HG03097 (cell line): ENCODE results near the gene DOK1.
"Not testable (repeated sequence)": the region's sequence is repeated elsewhere in the genome, so short reads cannot be mapped to it uniquely, and the experiment has no call there.

ENCODE experiments used
- ATAC-seq: cut with Tn5 transposase; IDR thresholded peaks from one replicate; pipeline ENCODE4 v1.9.1; 2021; ENCODE audit not compliant: unreplicated experiment, low FRiP score

The DOK1 gene

DNA sequence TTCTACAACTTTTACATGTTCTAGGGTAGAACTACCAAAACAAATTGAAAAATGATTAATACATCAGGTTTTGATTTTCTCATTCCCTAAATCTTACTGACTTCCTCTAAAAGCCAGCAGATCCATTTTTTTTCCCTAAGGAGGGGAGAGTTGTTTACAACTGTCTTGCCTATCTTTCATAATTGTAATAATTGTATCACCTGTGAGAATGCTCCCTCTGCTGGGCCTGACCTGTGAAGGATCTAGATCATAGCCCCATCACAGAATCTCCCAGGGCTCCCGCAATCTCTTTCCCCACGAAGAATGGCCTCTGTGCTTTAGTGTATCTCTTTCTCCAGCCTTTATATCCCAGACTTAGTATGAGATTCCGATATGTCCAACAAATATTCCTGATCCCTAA is 9.9 kb upstream of the DOK1 start:
- ATAC-seq, result no peak

DNA sequence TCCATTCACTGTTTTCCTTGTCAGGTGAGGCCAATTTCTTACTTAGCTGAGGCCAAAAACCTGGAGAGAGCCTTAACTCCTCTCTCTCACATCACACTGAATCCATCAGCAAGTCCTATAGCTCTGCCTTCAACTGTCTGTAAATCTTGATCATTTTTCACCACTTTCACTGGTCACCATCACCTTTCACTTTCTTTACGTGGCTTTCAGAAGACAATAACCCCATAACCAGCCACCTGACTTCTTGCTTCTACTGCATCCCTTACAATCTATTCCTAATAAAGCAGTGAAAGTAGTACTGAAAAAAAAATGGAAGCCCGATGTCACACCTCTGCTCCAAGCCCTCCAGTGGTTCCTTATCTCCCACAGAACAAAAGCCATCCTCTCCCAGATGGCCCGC is 8.5 kb upstream of the DOK1 start:
- no peak for ATAC-seq

GRCh38 chr2:74548285-74548899 is 6.1 kb upstream of the DOK1 start:
- no peak for ATAC-seq

- ATAC-seq, result no peak
Observed at GRCh38 chr2:74548900-74549826, 5.4 kb upstream of the DOK1 start.

DNA sequence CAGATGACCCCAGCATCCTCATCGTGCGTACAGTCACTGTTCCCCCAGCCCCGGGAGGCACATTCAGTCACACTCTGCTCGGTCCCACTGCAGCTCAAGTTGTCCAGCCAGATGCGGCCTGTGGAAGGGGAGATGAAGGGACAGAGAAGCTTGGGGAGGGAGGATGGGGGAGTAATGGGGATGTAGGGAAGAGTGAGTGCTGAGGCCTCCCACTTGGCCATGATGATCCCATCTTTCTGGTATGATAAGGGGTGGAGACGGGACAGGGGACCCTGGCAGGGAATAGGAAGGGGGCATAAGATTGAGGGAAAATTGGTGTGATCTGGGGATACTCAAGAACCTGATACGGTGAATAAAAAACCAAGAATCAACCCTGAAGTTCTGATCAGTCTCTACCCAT is 4.3 kb upstream of the DOK1 start:
- ATAC-seq, result no peak

DNA sequence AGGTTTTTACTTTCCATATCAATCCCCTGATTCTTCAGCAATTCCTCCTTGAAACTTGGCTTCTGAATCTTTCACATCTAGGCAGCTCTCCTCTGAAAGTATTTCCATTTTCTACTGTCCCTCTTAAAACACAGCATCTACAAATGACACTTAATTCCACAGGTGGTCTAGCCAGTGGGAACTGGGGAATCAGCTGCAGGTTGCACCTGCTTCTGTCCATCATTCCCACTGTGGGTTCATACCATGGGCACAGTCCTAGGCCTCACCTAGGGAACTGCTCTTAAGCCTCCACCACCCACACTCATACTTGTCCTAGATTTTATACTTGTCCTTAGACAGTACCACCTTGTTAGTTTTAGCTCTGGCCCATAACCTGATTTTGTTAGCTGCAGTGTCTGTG is 3.0 kb upstream of the DOK1 start:
- no peak for ATAC-seq

DNA sequence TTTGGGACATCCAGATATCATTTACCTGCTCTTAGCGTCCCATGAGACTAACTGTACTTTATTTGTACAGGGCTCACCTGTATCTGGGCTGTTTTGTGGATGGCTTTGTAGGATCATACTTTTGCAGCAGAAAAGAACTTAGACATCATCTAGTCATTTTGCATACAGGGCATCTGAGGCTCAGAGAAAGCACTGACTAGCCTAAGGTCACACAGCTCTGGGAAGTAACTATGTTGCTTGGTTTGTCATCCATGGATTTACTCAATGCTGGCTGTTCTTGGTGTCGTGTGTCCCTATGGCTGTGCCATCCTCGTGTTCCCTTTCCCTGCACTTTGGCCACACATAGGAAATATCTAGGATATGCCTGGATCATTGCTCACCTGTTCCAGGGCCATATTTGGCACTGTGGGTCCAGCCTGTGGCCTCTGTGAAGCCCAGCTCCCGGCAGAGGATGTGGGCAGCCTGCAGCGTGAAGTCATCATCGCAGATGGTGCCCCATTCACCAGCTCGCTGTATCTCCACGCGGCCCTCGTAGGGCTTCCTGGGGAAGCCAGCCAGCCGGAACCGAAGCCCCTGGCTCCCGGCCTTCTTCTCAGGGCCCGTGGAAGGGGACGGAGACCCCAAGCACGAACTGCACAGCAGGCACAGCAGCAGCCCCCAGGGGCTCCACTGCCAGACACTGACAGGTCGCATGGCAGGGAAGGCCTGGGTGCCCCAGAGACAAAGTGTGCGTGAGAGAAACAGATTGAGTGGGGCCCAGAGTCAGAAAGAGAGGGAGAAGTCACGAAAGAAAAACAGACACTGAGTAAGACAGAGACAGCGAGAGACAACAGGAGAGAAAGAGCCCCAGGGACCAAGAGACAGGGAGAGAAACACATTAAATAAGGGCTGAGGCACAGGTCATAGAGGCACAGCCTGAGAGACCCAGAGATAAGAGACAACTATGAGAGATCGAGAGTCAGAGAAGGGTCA is 2.3 kb upstream of the DOK1 start:
- no peak for ATAC-seq

GRCh38 chr2:74552914-74553811 is 1.4 kb upstream of the DOK1 start:
- ATAC-seq, result no peak

GRCh38 chr2:74554820-74555531 is 456 bp downstream of the DOK1 start:
- no peak for ATAC-seq

DNA sequence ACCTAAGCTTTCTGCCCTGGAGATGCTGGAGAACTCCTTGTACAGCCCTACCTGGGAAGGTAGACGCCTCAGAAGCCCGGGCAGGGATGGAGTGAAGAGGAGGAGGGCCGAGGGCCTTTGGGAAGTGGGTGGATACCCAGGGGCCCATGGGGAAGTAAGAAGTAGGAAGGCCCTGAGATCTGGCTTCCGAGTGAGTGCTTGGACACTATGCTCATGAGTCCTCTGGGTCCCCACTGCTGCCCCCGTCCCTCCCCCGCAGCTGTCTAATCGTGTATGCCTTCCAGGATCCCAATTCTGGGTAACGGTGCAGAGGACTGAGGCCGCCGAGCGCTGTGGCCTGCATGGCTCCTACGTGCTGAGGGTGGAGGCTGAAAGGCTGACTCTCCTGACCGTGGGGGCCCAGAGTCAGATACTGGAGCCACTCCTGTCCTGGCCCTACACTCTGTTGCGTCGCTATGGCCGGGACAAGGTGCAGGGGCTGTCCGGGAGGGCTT is 1.1 kb downstream of the DOK1 start:
- no peak for ATAC-seq

GRCh38 chr2:74556159-74556558 is 1.6 kb downstream of the DOK1 start:
- ATAC-seq, result no peak

DNA sequence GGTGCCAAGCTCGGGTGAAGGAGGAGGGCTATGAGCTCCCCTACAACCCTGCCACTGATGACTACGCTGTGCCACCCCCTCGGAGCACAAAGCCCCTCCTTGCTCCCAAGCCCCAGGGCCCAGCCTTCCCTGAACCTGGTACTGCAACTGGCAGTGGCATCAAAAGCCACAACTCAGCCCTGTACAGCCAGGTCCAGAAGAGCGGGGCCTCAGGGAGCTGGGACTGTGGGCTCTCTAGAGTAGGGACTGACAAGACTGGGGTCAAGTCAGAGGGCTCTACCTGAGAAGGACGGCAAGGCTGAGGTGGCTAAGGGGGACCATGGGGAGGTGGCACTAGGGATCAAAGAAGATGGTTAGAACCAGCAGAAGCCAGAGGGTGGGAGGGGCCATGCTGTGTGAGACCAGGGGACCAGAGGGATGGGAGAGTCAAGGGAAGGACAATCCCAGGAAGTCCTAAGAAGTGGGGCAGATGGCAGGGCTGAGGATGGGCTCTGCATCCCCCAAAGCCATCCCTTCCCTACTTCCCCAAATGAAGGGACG is 2.4 kb downstream of the DOK1 start:
- no peak for ATAC-seq

- ATAC-seq, result no peak
Observed at GRCh38 chr2:74558284-74559230, 4.0 kb downstream of the DOK1 start.

- ATAC-seq, result no peak
Observed at GRCh38 chr2:74559912-74560311, 5.4 kb downstream of the DOK1 start.

DNA sequence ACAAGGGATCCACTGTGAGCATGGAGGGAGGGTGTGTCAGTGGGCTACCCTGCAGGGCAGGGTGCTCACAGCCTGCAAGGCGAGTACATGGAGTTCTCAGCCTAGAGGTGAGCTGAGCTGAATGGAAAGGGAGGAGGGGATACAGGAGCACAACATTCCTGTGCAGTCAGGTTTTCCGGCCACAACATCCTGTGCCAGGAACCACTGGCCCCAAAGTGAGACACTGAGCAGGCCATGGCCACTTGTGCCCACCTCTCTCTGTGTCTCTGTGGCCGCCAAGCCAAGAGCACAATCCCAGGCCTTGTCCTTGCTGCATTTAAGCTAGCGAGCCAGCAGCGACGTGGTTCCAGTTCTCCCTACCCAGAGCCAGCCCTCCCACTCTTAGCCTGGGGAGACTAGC is 6.1 kb downstream of the DOK1 start:
- ATAC-seq, result no peak

DNA sequence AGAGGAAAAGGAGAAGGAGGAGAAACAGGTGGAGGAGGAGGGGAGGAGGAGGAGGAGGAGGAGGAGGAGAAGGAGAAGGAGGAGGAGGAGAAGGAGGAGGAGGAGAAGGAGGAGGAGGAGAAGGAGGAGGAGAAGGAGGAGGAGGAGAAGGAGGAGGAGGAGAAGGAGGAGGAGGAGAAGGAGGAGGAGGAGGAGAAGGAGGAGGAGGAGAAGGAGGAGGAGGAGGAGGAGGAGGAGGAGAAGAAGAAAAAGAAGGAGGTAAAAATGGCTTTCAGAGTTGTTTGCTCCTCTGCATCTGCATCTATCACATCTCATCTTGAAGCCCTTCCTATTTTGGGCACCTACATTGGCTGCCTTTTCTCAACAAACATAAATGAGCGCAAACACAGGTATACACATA is 6.5 kb downstream of the DOK1 start:
- not testable (repeated sequence) for ATAC-seq

- no peak for ATAC-seq
Observed at GRCh38 chr2:74562126-74562775, 7.7 kb downstream of the DOK1 start.
